HG03565 (cell line): ENCODE data around the gene MARK1.
A peak's percentile ranks its signal among the peaks of the same experiment; 100 is the strongest.

ENCODE experiments used
- ATAC-seq: cut with Tn5 transposase; IDR thresholded peaks from one replicate; pipeline ENCODE4 v1.9.1; 2021; ENCODE audit warnings: mild to moderate bottlenecking, moderate library complexity; ENCODE audit not compliant: unreplicated experiment

MARK1 gene

DNA sequence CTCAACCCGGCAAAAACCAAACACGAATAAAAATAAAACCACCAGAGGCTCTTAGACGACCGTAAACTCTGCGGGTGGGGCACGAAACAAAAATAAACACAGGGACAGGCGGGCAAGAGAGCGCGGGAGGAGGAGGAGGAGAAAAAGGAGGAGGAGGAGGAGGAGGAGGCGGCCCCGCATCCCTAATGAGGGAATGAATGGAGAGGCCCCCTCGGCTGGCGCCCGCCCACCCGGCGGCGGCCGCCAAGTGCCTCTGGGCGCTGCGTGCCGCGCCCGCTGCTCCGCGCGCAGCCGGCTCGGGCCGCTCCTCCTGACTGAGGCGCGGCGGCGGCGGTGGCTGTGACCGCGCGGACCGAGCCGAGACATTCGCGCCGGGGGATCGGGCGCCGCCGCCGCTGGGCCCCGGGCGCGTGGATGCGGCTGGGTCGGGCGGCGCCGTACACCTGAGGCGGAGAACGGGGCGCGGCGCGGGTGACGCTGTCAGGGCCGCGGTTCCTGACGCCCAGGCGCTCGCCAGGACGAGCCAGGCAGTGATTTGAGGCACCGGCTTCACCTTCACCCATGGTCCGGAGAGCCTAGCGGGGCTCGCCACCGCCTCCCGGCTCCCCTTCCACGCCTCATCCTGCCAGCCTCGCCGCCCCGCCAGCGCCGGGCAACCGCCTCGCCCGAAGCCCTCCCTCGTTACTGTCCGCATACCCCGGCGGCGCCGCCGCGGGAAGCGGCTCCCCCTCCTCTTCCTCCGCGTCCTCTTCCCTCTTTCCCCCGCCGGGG is at the start of gene MARK1:
MARK1 (plus strand) TSS at position 229 of the 771 bp plus-strand sequence. CDS start 687 bp downstream, outside the sequence.
- peak; percentile 56 for ATAC-seq

GRCh38 chr1:220483700-220484099 is 44.2 kb upstream of the MARK1 start:
- no peak for ATAC-seq

DNA sequence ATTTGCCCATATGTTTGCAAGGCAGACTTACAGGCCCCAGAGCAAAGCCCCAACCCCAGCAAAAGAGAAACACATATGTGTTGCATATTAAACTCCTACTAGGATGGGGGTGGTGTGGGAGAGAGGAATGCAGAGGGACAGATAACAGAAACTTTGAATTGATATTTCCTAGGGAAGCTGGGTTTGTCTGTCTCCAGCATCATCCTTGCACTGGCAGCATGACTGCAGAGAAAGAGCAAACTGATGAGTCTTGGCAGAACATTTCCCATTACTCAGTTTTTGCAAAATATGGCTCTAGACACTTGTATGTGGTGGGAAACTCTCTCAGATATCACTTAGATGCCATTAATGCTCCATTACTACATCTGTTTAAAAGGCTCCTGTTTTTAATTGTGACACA is 43.8 kb upstream of the MARK1 start:
- no peak for ATAC-seq

GRCh38 chr1:220485131-220485530 is 42.8 kb upstream of the MARK1 start:
- no peak for ATAC-seq

DNA sequence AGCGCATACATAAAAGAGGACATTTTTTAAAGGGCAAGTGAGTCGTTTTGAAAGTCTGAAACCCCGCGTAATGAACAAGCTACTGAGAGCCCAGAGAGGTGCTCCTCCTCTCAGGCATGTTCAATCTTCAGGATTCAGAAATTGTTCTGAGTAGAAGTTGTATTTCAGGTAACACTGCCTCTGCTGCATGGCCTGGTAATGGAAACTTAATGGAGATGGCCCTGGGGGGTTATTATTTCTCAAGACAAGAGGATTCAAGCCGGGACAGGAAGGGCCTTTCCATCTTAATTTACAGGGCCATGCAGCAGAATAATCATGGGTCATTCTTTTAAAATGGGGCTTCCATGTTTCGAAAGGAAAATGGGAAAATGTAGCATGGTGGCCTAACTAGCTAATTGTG is 42.1 kb upstream of the MARK1 start:
- no peak for ATAC-seq

- ATAC-seq: peak; percentile 44
Observed at GRCh38 chr1:220487297-220487820, 40.6 kb upstream of the MARK1 start.

GRCh38 chr1:220491891-220492290 is 36.0 kb upstream of the MARK1 start:
- no peak for ATAC-seq

GRCh38 chr1:220497220-220497947 is 30.6 kb upstream of the MARK1 start:
- no peak for ATAC-seq

DNA sequence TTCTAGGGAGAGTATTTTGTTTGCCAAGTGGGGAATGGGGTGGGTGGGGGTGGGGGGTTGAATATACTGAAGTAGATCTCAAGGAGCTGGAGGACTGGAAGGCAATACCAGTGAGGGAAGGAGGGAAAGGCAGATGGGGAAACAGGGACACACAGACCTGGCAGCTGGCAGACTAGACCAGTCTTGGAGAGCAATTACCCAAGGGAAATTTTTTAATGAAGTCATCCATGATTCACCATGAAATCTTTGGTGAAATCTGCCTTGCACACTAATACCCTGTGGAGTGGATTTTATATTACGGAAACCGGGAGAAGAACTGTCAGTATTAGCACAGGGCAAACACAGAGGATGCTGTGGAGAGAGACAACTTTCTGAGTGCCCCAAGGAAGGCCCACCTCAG is 29.7 kb upstream of the MARK1 start:
- ATAC-seq: no peak

DNA sequence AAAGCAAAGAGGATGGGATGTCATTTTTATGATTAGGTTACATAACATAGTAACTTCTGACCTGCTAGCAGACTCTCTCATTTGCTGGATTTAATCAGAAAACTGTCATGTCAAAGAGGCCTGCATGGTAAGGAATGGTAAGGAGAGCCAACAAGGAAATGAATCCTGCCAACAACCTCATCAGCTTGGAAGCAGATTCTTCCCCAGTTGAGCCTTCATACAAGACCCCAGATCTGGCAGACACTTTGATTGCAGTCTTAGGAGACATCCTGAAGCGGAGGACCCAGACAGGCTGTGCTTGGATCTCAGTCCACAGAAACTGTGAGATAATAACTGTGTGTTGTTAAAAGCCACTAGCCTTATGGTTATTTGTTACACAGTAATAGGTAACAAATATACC is 27.6 kb upstream of the MARK1 start:
- no peak for ATAC-seq

DNA sequence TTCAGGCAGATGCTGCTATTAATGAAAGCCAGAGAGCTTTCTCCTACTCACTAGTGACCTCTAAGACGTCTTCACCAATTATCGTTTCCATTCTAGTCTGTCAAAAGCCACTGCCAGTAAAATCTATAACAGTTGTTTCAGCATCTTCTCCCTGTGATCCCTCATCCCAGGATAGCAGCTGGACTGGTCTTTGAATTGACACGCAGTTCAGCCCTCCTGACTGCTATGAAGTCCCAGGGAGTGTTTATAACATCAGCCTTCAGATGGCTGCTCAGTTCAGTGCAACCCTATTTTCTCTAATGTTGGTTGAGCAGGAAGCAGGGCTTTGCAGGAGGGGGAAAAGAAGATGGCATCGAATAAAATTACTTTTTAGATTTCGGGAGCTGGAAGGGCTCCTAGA is 23.6 kb upstream of the MARK1 start:
- ATAC-seq: no peak

- no peak for ATAC-seq
Observed at GRCh38 chr1:220507085-220507484, 20.9 kb upstream of the MARK1 start.

DNA sequence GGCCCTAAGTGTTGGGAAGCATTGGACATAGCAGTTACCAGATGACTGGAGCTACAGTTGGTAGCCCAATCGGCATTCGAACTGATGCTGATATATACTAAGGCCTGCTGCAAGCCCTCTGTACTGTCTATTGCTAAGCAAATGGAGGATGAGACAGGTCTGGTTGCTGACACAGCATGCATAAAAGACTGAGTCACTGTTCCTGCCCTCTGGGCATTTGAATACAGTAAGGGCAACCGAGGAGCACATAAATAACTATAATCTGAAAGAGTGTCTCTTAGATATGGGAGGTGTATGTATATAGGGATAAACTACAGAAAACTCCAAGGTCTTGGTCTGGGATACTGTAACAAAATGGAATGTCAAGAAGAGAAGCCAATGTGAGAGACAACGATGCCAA is 16.8 kb upstream of the MARK1 start:
- no peak for ATAC-seq

GRCh38 chr1:220511785-220512184 is 16.2 kb upstream of the MARK1 start:
- ATAC-seq: no peak

DNA sequence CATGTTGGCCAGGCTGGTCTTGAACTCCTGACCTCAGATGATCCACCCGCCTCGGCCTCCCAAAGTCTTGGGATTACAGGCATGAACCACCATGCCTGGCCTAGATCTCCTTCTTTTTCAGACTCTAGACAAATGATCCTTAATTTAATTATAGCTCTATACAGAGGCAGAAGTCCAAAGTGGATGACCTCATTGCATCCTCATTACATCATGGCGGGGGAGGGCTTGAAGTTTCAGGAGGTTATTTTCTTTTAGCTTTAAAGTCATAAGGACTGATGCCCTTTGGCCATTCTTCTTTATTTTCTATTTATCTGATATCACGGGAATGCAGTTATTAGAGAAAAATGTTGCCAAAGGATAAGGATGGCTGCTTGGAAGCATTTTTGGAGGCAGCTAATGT is 14.1 kb upstream of the MARK1 start:
- no peak for ATAC-seq

DNA sequence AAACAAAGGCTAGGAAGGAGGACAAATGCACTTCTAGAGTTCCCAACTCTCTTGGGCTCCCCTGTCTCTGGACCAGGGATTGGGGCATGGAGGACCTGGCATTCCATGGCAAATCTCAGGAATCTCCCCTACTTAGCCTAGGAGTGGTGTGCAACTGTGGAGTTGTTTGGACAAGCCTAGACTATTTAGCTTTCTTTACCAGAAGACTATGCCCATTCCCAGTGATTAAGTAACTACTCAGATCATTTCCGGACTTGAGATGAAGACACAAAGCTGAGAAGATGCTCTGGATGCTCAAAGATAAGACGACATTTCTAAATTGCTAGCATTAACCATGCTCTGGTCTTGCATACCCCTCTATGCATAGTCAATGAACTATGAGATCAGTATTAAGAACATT is 13.7 kb upstream of the MARK1 start:
- ATAC-seq: no peak

DNA sequence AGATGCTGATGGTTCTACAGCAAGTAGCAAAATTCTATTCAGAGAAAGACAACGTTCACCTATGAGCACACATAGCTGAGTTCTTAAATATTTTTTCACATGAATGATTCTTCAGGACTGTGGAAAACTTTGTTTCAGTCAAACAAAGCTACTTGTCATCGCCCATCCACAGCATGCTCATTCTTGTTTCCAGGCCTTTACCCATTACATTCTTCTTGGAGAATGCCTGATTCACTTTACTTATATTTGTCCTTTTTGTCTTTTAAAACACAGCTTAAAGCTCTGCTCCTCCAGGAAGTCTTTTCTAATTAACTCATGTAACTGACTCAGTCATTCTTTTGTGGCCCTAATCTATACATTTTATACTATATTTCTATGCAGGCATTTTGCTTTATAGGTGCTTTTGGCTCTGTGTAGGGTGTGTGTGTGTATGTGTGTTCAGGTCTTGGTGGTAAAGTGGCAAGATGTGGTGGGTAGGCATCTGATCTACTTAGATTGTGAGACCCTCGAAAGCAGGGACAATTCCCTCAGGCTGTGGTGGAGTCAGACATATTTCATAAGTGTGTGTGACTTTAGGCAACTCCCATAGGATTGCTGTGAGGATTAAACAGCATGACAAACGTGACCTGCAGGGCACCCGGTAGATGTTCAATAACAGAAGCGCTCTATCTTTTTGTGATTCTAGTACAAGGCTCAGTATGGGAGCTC is 11.8 kb upstream of the MARK1 start:
- no peak for ATAC-seq

DNA sequence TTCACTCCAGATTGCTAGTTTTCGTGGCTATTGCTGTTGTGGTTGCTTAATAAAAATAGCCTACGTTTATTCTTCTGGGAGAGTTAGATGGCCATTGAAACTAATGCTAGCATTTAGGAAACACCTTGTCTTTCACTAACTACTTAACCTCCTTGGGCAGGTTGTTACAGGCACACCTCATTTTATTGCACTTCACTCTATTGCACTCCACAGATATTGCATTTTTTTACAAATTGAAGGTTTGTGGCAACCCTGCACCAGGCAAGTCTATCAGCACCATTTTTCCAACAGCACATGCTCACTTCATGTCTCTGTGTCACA is 11.3 kb upstream of the MARK1 start:
- no peak for ATAC-seq

GRCh38 chr1:220521778-220522177 is 6.2 kb upstream of the MARK1 start:
- ATAC-seq: no peak

GRCh38 chr1:220526294-220526693 is 1.6 kb upstream of the MARK1 start:
- no peak for ATAC-seq

DNA sequence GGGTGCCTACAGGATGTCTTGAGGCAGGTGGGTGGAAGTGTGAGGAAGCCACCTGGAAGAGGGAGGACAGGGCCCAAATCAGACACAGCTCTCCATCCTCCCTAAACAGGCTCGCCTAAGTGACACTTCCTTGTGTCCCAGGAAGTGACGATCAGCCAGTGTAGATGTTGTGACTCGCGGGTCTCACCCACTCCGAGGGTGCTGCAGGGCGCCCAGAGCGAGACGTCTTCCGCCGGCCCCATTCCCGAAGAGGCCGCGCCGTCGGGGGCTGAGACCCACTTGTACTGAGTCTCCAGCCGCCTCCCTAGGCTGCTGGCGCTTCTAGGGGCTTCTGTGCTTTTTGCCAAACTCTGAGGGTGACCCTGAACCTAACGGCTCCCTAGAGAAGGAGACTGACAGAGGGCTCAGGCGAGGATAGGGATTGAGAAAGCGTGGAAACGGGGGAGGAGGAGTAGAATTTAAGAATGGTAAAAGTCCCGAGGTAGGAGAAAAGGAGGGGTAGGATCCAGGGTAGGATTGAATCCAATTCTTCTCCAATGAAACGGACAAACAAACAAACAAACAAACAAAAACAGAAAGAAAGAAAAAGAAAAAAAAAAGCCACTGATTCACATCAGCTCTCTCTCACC is 543 bp upstream of the MARK1 start:
- ATAC-seq: no peak
